Suprapubic skin (tissue), 3 donors: Measurements from ENCODE around the gene CTXN2.

ENCODE experiments used
- POLR2AphosphoS5 ChIP-seq, 3 donors: sonication (generic); formaldehyde crosslinking; IDR thresholded peaks; one replicate each; pipeline ENCODE4 v1.6.1; 2017; ENCODE audit warnings: antibody characterized with exemption in 3 of 3
- TF ChIP-seq, protein P1 (sequence below), 2 donors: fragments of 200-600 bp in 1 of 2; fragments of 450-650 bp in 1 of 2; sonication (generic) in 1 of 2; IDR thresholded peaks; one replicate each; pipeline ENCODE4 v1.5.1; 2016 to 2019; ENCODE audit warnings: antibody characterized with exemption in 2 of 2, mild to moderate bottlenecking in 1 of 2, moderate library complexity in 1 of 2

DNA sequence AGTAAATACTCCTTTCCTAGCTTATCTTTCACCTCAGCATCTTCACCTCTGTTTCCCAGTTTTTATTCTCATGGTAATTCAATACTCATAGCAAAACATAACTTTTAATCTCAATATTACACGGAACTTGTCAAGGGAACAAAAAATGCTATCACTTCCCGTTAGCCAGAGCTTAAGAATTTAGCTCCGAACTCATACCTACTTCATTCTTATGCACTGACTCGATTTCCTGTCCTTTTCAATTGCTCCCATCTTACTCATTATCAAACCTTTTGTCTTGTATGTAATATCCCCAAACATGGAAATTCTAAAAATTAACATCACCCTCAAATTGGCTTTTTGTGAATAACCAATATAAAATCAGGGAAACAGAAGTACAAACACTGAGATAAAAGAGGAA is 41.6 kb upstream of the CTXN2 start:
- TF ChIP-seq, protein P1, sequence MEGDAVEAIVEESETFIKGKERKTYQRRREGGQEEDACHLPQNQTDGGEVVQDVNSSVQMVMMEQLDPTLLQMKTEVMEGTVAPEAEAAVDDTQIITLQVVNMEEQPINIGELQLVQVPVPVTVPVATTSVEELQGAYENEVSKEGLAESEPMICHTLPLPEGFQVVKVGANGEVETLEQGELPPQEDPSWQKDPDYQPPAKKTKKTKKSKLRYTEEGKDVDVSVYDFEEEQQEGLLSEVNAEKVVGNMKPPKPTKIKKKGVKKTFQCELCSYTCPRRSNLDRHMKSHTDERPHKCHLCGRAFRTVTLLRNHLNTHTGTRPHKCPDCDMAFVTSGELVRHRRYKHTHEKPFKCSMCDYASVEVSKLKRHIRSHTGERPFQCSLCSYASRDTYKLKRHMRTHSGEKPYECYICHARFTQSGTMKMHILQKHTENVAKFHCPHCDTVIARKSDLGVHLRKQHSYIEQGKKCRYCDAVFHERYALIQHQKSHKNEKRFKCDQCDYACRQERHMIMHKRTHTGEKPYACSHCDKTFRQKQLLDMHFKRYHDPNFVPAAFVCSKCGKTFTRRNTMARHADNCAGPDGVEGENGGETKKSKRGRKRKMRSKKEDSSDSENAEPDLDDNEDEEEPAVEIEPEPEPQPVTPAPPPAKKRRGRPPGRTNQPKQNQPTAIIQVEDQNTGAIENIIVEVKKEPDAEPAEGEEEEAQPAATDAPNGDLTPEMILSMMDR (IDR thresholded peaks at IDR 0.05) = no peak
- no peak for TF ChIP-seq POLR2AphosphoS5 (IDR thresholded peaks at IDR 0.05)
